NCI-H82 (cell line): Measurements from ENCODE around the gene ZBP1.
A peak's percentile ranks its signal among the peaks of the same experiment; 100 is the strongest.

ENCODE experiments used
- DNase-seq: peaks from one replicate; lab custom pipeline; 2025; lab: John Stamatoyannopoulos, UW

The ZBP1 gene

GRCh38 chr20:57620274-57620990 lies at the start of gene ZBP1:
TSS of gene ZBP1 (minus strand) at chr20:57620426. CDS start at chr20:57620295, 131 bp downstream.
- DNase-seq: no peak

- no peak for DNase-seq
These were observed 49.4 kb upstream of the ZBP1 start for GRCh38 chr20:57669632-57670031.

- peak; percentile 69 for DNase-seq
These were observed 47.9 kb upstream of the ZBP1 start for GRCh38 chr20:57667924-57668782.

GRCh38 chr20:57667388-57667787 lies 47.2 kb upstream of the ZBP1 start:
- peak; percentile 93 for DNase-seq

- no peak for DNase-seq
These were observed 46.6 kb upstream of the ZBP1 start for GRCh38 chr20:57666834-57667157.

GRCh38 chr20:57666106-57666833 lies 46.0 kb upstream of the ZBP1 start:
- DNase-seq: no peak

- no peak for DNase-seq
These were observed 45.4 kb upstream of the ZBP1 start for GRCh38 chr20:57665589-57665971.

- no peak for DNase-seq
These were observed 44.8 kb upstream of the ZBP1 start for GRCh38 chr20:57664924-57665588.

- no peak for DNase-seq
These were observed 44.2 kb upstream of the ZBP1 start for GRCh38 chr20:57664476-57664875.

- no peak for DNase-seq
These were observed 43.6 kb upstream of the ZBP1 start for GRCh38 chr20:57663681-57664451.

- DNase-seq: no peak
These were observed 43.0 kb upstream of the ZBP1 start for GRCh38 chr20:57663241-57663640.

GRCh38 chr20:57662456-57663240 lies 42.4 kb upstream of the ZBP1 start:
- DNase-seq: no peak

- no peak for DNase-seq
These were observed 41.7 kb upstream of the ZBP1 start for GRCh38 chr20:57661746-57662455.

- DNase-seq: no peak
These were observed 40.9 kb upstream of the ZBP1 start for GRCh38 chr20:57660922-57661745.

GRCh38 chr20:57660181-57660921 lies 40.1 kb upstream of the ZBP1 start:
- DNase-seq: no peak

- no peak for DNase-seq
These were observed 39.4 kb upstream of the ZBP1 start for GRCh38 chr20:57659517-57660180.

GRCh38 chr20:57658833-57659516 lies 38.7 kb upstream of the ZBP1 start:
- DNase-seq: no peak
